HepG2 (cell line): ENCODE measurements around the gene MEF2B. TPM values are rescaled to one million over a fixed set of nuclear protein-coding genes. Genes with fewer than 3 reads are reported as not detected.

ENCODE experiments used
- ATAC-seq: fragments of 200-7000 bp; cut with Tn5 transposase; 3 replicates; pipeline ENCODE4 v1.9.1; 2020; ENCODE audit warnings: mild to moderate bottlenecking, moderate library complexity
- BruUV-seq: library from RNA; stranded (reverse); fragments of 400-500 nt; replicated peaks from 2 replicates; lab custom pipeline; 2021; lab: Mats Ljungman, UMichigan
- CTCF ChIA-PET: fragments of 300-600 bp; formaldehyde crosslinking; extraction: SDS; loops from one replicate; lab custom pipeline; 2021; ENCODE audit warnings: low total read pairs, inconsistent platforms, low intra/inter-chr PET ratio; lab: Yijun Ruan, JAX
- POLR2A ChIA-PET: fragments of 350-600 bp; sonication (Branson Sonifier 250); formaldehyde crosslinking; loops from one replicate; lab custom pipeline; 2020; ENCODE audit warnings: antibody characterized with exemption, inconsistent platforms; lab: Yijun Ruan, JAX
- DNase-seq: peaks from one replicate; pipeline ENCODE4 v3.0.0-alpha.2; 2015; ENCODE audit warnings: low spot score
- FAIRE-seq: peaks from 3 replicates; lab custom pipeline; 2011; peaks lifted over from hg19 to GRCh38; lab: Jason Lieb, UNC
- H2AFZ ChIP-seq: one replicate; pipeline ENCODE4 v1.6.1; 2011; ENCODE audit warnings: low read length, inconsistent platforms
- H3K27ac ChIP-seq: fragments of 300-600 bp; 3 replicates; pipeline ENCODE4 v1.8.0; 2011; ENCODE audit warnings: mixed run types, mild to moderate bottlenecking, mixed read lengths, low read length, inconsistent platforms; ENCODE audit not compliant: insufficient read depth; ENCODE audit errors: extremely low read length
- H3K27me3 ChIP-seq, 2 experiments: fragments of 200-600 bp in 1 of 2; 2 replicates in 1 of 2; 3 replicates in 1 of 2; pipeline versions ENCODE4 v1.6.0 to v1.8.0; 2011; ENCODE audit warnings: low read length in 2 of 2, mild to moderate bottlenecking in 2 of 2, moderate library complexity in 2 of 2, inconsistent platforms in 1 of 2; ENCODE audit not compliant: insufficient read depth in 2 of 2, control insufficient read depth in 1 of 2
- H3K36me3 ChIP-seq, 2 experiments: fragments of 200-600 bp in 1 of 2; replicated peaks in 1 of 2; 2 replicates in 1 of 2; 3 replicates in 1 of 2; pipeline versions ENCODE4 v1.5.1 to v1.8.0; 2011; ENCODE audit warnings: low read length in 2 of 2, inconsistent platforms in 1 of 2; ENCODE audit not compliant: insufficient read depth in 2 of 2, control insufficient read depth in 1 of 2
- H3K4me1 ChIP-seq: 2 replicates; pipeline ENCODE4 v1.5.1; 2012; ENCODE audit warnings: low read length, inconsistent platforms; ENCODE audit not compliant: insufficient read depth
- H3K4me2 ChIP-seq: 2 replicates; pipeline ENCODE4 v1.6.0; 2011; ENCODE audit warnings: low read depth, low read length, inconsistent platforms
- H3K4me3 ChIP-seq, 3 experiments: fragments of 200-600 bp in 1 of 3; sonication (generic), shearing (Covaris generic) in 1 of 3; replicated peaks in 1 of 3; 2 replicates each; pipeline ENCODE4 v1.5.1; 2011 to 2016; ENCODE audit warnings: low read length in 3 of 3, inconsistent platforms in 2 of 3, low read depth in 2 of 3, mild to moderate bottlenecking in 2 of 3, control low read depth in 1 of 3, mixed read lengths in 1 of 3; ENCODE audit not compliant: insufficient read depth in 1 of 3
- H3K79me2 ChIP-seq: one replicate; pipeline ENCODE4 v1.6.1; 2011; ENCODE audit warnings: low read length, inconsistent platforms; ENCODE audit not compliant: insufficient read depth
- H3K9ac ChIP-seq: 2 replicates; pipeline ENCODE4 v1.6.0; 2011; ENCODE audit warnings: mild to moderate bottlenecking, low read depth, low read length, inconsistent platforms; ENCODE audit not compliant: insufficient read depth
- H3K9me3 ChIP-seq: 2 replicates; pipeline ENCODE4 v1.5.1; 2012; ENCODE audit warnings: mild to moderate bottlenecking, low read length
- H4K20me1 ChIP-seq: 2 replicates; pipeline ENCODE4 v1.6.0; 2011; ENCODE audit warnings: inconsistent platforms, mild to moderate bottlenecking, low read length, moderate library complexity; ENCODE audit not compliant: insufficient read depth
- ATF7 ChIP-seq, 2 experiments: fragments of 450-650 bp in 1 of 2; sonication (generic) in 1 of 2; formaldehyde crosslinking in 1 of 2; IDR thresholded peaks; 2 replicates each; pipeline versions ENCODE4 v1.4.0 to v1.6.1; 2016 to 2020; ENCODE audit warnings: antibody characterized with exemption in 1 of 2, mild to moderate bottlenecking in 1 of 2, missing genetic modification reagents in 1 of 2
- IKZF1 ChIP-seq: fragments of 450-650 bp; IDR thresholded peaks from 2 replicates; pipeline ENCODE4 v1.7.1; 2016
- MATR3 ChIP-seq: sonication (generic); formaldehyde crosslinking; IDR thresholded peaks from 2 replicates; pipeline ENCODE4 v1.4.0; 2020; ENCODE audit warnings: missing genetic modification reagents
- NR2F1 ChIP-seq, 2 experiments: fragments of 450-650 bp in 1 of 2; formaldehyde crosslinking in 1 of 2; IDR thresholded peaks; 2 replicates each; pipeline versions ENCODE4 v1.5.0 to v1.6.1; 2016 to 2020; ENCODE audit warnings: mild to moderate bottlenecking in 1 of 2, missing compliant biosample characterization in 1 of 2, missing genetic modification reagents in 1 of 2, moderate library complexity in 1 of 2
- SRF ChIP-seq: IDR thresholded peaks from 2 replicates; pipeline ENCODE4 v1.6.1; 2011; ENCODE audit warnings: mild to moderate bottlenecking, low read depth, low read length, moderate library complexity
- TOPORS ChIP-seq: sonication (generic); formaldehyde crosslinking; IDR thresholded peaks from 2 replicates; pipeline ENCODE4 v1.8.0; 2023; ENCODE audit warnings: mild to moderate bottlenecking, missing genetic modification reagents
- ZKSCAN1 ChIP-seq: fragments of 150-350 bp; IDR thresholded peaks from 2 replicates; pipeline ENCODE4 v1.6.1; 2014; ENCODE audit warnings: low read length
- ZNF3 ChIP-seq: IDR thresholded peaks from 2 replicates; pipeline ENCODE4 v1.7.0; 2017; ENCODE audit warnings: inconsistent platforms
- ZNF660 ChIP-seq: sonication (generic); formaldehyde crosslinking; IDR thresholded peaks from 2 replicates; pipeline ENCODE4 v1.5.1; 2020; ENCODE audit warnings: mild to moderate bottlenecking, low read depth, missing genetic modification reagents, borderline replicate concordance
- ZNF772 ChIP-seq: sonication (generic); formaldehyde crosslinking; IDR thresholded peaks from 2 replicates; pipeline ENCODE4 v1.5.0; 2020; ENCODE audit warnings: mild to moderate bottlenecking, missing genetic modification reagents
- WGBS: methylation state at CpG from one replicate; pipeline ENCODE4 v1.1.6; 2017; ENCODE audit warnings: low lambda C conversion rate; 5-methylcytosine and 5-hydroxymethylcytosine counted together
- in situ Hi-C: cut with HindIII; loops from 2 replicates; pipeline ENCODE4 v1.10.0; 2017; ENCODE audit warnings: low pct_unique_long_range_greater_than_20kb; ENCODE audit not compliant: extremely low pct_ligation_motif_present
- intact Hi-C: fragments of 100-400 bp; cut with micrococcal nuclease; formaldehyde crosslinking; loops from one replicate; pipeline ENCODE4 v1.10.0; 2022; ENCODE audit not compliant: unreplicated experiment
- polyA plus RNA-seq, 8 experiments: library from polyadenylated mRNA; depleted of rRNA in 3 of 8; stranded (reverse) in 7 of 8; unstranded in 1 of 8; fragments of >200 nt; fragmentation: Illumina TruSeq in 4 of 8; extraction: Trizol in 4 of 8; gene quantifications; 2 replicates each; pipeline versions ENCODE4 v1.2.1 to v1.2.3, GENCODE V29; 2011 to 2016; ENCODE audit warnings: low read depth in 4 of 8, missing spikeins in 1 of 8, mixed read lengths in 1 of 8; ENCODE audit not compliant: insufficient read depth in 1 of 8
- total RNA-seq, 5 experiments: library from RNA; depleted of rRNA; stranded (reverse); fragments of >200 nt; fragmentation: Illumina TruSeq; extraction: Trizol; gene quantifications; 2 replicates each; pipeline ENCODE4 v1.2.3, GENCODE V29; 2016; ENCODE audit warnings: low read depth in 1 of 5
- TF ChIP-seq, protein P1 (sequence below): sonication (generic); formaldehyde crosslinking; conservative IDR thresholded peaks from 2 replicates; pipeline ENCODE4 v1.4.0; 2020; ENCODE audit warnings: missing genetic modification reagents
- TF ChIP-seq, protein P2 (sequence below): sonication (generic); formaldehyde crosslinking; IDR thresholded peaks from 2 replicates; pipeline ENCODE4 v1.4.0; 2020; ENCODE audit warnings: low read depth, mild to moderate bottlenecking, missing genetic modification reagents
- TF ChIP-seq, protein P3 (sequence below): sonication (generic); formaldehyde crosslinking; IDR thresholded peaks from 2 replicates; pipeline ENCODE4 v1.9.0; 2022; ENCODE audit warnings: missing genetic modification reagents, mild to moderate bottlenecking, borderline replicate concordance

The MEF2B gene
- total and polyA plus RNA-seq, 2 of the 13 experiments (the other 11 are each of a cell fraction or from before 2014, with no cell fraction given): 1.2 to 1.7 TPM

DNA sequence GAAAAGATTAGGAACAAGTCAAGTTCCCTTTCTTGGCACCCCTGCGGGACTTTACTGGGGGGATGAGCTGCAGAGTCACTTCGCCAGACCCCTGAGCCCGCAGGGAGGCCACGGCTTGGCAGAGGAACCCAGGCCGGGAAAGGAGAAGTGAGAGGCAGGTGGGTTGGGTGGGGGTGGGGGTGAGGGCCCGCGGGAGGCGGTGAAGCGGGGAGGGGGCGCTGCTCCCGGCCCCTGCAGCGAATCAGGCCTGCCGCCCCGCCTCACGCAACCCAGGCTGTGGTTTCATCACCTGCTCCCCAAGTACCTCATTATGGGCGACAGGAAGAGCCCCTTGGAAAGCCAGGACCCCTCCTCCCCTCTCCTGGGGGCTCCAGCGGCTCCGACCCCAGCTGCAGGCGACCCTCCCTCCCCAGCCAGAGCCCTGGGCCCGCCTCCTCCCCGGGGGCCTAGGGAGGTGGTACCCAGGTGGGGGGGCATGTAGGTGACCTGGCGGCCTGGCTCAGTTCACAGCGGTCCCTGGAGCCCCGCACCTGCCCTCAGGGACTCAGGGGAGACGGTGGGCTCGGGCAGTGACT lies 9.5 kb downstream of the MEF2B start (continued):
- no peak for TF ChIP-seq MATR3 (CRISPR knock-in tag)
- no peak for TF ChIP-seq ZKSCAN1
- no peak for TF ChIP-seq ATF7 (IDR thresholded peaks at IDR 0.05)
- TF ChIP-seq ATF7 (CRISPR knock-in tag; IDR thresholded peaks at IDR 0.05): no peak
- no peak for TF ChIP-seq SRF
- TF ChIP-seq ZNF660 (CRISPR knock-in tag): no peak

DNA sequence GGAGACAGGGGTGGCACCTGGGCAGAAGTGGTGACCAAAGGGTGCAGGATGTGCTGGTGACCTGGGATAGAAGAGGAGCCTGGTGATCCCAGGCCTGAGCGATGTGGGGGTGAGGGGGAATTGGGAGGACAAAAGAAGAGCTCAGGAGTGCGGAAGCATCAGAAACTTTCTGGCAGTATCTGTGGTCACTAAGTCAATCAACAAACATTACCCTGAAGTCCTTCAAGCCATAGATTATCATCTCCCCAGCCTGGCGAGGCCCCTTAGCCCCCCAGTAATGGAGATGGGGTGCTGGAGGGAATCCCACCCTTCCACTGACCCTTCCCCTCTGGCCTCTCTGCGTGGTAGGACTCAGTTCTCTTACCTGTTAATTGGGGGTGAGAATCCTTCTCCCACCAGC lies 10.5 kb downstream of the MEF2B start:
- DNase-seq (no peak), ATAC-seq (no peak), FAIRE-seq (no peak)
- TF ChIP-seq ZNF772 (CRISPR knock-in tag): no peak
- no peak for TF ChIP-seq NR2F1 (CRISPR knock-in tag; IDR thresholded peaks at IDR 0.05)
- TF ChIP-seq, protein P1, sequence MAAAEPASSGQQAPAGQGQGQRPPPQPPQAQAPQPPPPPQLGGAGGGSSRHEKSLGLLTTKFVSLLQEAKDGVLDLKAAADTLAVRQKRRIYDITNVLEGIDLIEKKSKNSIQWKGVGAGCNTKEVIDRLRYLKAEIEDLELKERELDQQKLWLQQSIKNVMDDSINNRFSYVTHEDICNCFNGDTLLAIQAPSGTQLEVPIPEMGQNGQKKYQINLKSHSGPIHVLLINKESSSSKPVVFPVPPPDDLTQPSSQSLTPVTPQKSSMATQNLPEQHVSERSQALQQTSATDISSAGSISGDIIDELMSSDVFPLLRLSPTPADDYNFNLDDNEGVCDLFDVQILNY: no peak
- peak; percentile 91 for TF ChIP-seq ZNF3
- TF ChIP-seq, protein P2, sequence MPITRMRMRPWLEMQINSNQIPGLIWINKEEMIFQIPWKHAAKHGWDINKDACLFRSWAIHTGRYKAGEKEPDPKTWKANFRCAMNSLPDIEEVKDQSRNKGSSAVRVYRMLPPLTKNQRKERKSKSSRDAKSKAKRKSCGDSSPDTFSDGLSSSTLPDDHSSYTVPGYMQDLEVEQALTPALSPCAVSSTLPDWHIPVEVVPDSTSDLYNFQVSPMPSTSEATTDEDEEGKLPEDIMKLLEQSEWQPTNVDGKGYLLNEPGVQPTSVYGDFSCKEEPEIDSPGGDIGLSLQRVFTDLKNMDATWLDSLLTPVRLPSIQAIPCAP: no peak
- no peak for TF ChIP-seq TOPORS (CRISPR knock-in tag)
- TF ChIP-seq, protein P3, sequence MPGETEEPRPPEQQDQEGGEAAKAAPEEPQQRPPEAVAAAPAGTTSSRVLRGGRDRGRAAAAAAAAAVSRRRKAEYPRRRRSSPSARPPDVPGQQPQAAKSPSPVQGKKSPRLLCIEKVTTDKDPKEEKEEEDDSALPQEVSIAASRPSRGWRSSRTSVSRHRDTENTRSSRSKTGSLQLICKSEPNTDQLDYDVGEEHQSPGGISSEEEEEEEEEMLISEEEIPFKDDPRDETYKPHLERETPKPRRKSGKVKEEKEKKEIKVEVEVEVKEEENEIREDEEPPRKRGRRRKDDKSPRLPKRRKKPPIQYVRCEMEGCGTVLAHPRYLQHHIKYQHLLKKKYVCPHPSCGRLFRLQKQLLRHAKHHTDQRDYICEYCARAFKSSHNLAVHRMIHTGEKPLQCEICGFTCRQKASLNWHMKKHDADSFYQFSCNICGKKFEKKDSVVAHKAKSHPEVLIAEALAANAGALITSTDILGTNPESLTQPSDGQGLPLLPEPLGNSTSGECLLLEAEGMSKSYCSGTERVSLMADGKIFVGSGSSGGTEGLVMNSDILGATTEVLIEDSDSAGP (CRISPR knock-in tag): no peak
- no peak for TF ChIP-seq IKZF1
- ChIA-PET CTCF (no interaction called here), POLR2A (no interaction called here)
- 89% methylated on average over 4 of the region's 4 CpGs for WGBS
- in situ Hi-C loops (no loop called here), intact Hi-C loops (no loop called here)
- H3K79me2 ChIP-seq: no peaks in the 10 kb centered on the region
- H3K4me1 ChIP-seq: no peaks in the 10 kb centered on the region
- no peaks in the 10 kb centered on the region for H3K27me3 ChIP-seq
- no TSS peak for BruUV-seq
- H3K9me3 ChIP-seq: no peaks in the 10 kb centered on the region
- no peak overlapping the region for H3K9ac ChIP-seq
- no peak overlapping the region for H3K4me3 ChIP-seq
- no peak overlapping the region for H3K4me2 ChIP-seq
- H3K27ac ChIP-seq: no peak overlapping the region
- H2AFZ ChIP-seq: no peak overlapping the region
- H3K36me3 ChIP-seq: no peaks in the 10 kb centered on the region
- H4K20me1 ChIP-seq: no peaks in the 10 kb centered on the region
